Fibroblast of the aortic adventitia (primary cell): ENCODE data around the gene PSD2. TPM values are rescaled to one million over a fixed set of nuclear protein-coding genes. Genes with fewer than 3 reads are reported as not detected.
"Not testable (repeated sequence)": the region's sequence is repeated elsewhere in the genome, so short reads cannot be mapped to it uniquely, and the experiment has no call there.

ENCODE experiments used
- DNase-seq: peaks from one replicate; pipeline ENCODE4 v3.0.0-alpha.2; 2010; ENCODE audit warnings: low read depth
- H3K4me3 ChIP-seq: 2 replicates; pipeline ENCODE4 v1.5.1; 2011; ENCODE audit warnings: low read depth, mild to moderate bottlenecking, control low read depth, low read length, moderate library complexity
- CTCF ChIP-seq: IDR thresholded peaks from 2 replicates; pipeline ENCODE4 v1.5.1; 2011; ENCODE audit warnings: mild to moderate bottlenecking, low read length, control low read depth, inconsistent platforms; ENCODE audit not compliant: insufficient read depth
- total RNA-seq: library from RNA; depleted of rRNA; stranded (reverse); fragments of >200 nt; gene quantifications from 2 replicates; pipeline ENCODE4 v1.2.3, GENCODE V29; 2012; ENCODE audit warnings: low replicate concordance

The PSD2 gene
- total RNA-seq, 1 donor, result not detected

- TF ChIP-seq CTCF, result no peak
- no peak for DNase-seq
- no peak overlapping the region for H3K4me3 ChIP-seq
Observed at GRCh38 chr5:139792218-139792617, 3.4 kb upstream of the PSD2 start.

- DNase-seq, H3K4me3 ChIP-seq: not testable (repeated sequence)
Observed at GRCh38 chr5:139792655-139793054, 3.0 kb upstream of the PSD2 start.

- DNase-seq, result no peak
- TF ChIP-seq CTCF, result no peak
Observed at GRCh38 chr5:139794067-139794846, 1.4 kb upstream of the PSD2 start.

GRCh38 chr5:139796061-139796806, 626 bp downstream of the PSD2 start:
- no peak for TF ChIP-seq CTCF
- DNase-seq, result no peak

More at GRCh38 chr5:139794067-139794846, 1.4 kb upstream of the PSD2 start:
- H3K4me3 ChIP-seq, result no peak overlapping the region

GRCh38 chr5:139797335-139797734, 1.7 kb downstream of the PSD2 start:
- H3K4me3 ChIP-seq, result no peak overlapping the region
- DNase-seq, result no peak
- no peak for TF ChIP-seq CTCF

More at GRCh38 chr5:139796061-139796806, 626 bp downstream of the PSD2 start:
- no peak overlapping the region for H3K4me3 ChIP-seq

GRCh38 chr5:139797856-139798510, 2.4 kb downstream of the PSD2 start:
- DNase-seq, result no peak
- no peak overlapping the region for H3K4me3 ChIP-seq
- TF ChIP-seq CTCF, result no peak

- TF ChIP-seq CTCF, result no peak
- H3K4me3 ChIP-seq, result no peak overlapping the region
- no peak for DNase-seq
Observed at GRCh38 chr5:139798883-139799282, 3.3 kb downstream of the PSD2 start.
